ENCODE data around the gene RELL1.
A peak's percentile ranks its signal among the peaks of the same experiment; 100 is the strongest.

RELL1 gene

DNA sequence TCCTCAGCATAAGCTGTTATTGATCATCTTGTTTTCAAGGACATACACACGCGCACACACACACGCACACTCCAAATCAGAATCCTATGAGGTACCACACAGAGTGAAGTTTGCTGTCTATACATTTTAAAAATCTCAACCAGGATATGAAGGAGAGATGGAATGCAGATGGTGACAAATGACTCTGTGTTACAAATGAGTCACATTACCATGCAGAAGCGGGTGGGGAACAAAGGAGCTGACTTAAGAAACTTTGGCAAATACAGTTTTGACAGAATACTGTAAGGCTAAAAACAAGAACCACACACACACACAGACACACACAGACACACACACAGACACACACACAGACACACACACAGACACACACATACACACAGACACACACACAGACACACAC, 81.7 kb downstream of the RELL1 start:
- POLR2A ChIA-PET = no interaction called here
- no peak for DNase-seq (ENCODE audit: extremely low spot score)
- CTCF ChIA-PET = interaction anchor here (1.1 to 7.5 kb wide), 7 partner anchors 10 to 431 kb away, joined by 3 to 88 read pairs (median 19); no protein-coding TSS in a partner anchor
- TF ChIP-seq, protein P1, sequence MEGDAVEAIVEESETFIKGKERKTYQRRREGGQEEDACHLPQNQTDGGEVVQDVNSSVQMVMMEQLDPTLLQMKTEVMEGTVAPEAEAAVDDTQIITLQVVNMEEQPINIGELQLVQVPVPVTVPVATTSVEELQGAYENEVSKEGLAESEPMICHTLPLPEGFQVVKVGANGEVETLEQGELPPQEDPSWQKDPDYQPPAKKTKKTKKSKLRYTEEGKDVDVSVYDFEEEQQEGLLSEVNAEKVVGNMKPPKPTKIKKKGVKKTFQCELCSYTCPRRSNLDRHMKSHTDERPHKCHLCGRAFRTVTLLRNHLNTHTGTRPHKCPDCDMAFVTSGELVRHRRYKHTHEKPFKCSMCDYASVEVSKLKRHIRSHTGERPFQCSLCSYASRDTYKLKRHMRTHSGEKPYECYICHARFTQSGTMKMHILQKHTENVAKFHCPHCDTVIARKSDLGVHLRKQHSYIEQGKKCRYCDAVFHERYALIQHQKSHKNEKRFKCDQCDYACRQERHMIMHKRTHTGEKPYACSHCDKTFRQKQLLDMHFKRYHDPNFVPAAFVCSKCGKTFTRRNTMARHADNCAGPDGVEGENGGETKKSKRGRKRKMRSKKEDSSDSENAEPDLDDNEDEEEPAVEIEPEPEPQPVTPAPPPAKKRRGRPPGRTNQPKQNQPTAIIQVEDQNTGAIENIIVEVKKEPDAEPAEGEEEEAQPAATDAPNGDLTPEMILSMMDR (IDR thresholded peaks at IDR 0.05; ENCODE audit: control extremely low read depth, extremely low read depth, low read depth, missing control alignments) = no peak

DNA sequence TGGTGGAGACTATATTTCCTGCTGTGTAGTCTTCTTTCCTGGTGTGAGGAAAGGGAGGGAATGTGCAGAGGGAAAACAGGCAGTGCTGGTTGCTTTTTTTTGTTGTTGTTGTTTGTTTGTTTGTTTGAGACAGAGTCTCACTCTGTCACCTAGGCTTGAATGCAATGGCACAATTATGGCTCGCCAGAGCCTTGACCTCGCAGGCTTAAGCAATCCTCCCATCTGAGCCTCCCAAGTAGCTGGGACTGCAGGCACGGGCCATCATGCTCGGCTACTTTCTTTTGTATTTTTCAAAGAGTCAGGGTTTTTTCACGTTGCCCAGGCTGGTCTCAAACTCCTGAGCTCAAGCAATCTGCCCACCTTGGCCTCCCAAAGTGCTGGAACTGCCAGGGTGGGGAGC, 82.5 kb downstream of the RELL1 start:
- CTCF ChIA-PET = interaction anchor here (0.8 to 7.5 kb wide), 27 partner anchors 10 to 434 kb away, joined by 3 to 88 read pairs (median 6); no protein-coding TSS in a partner anchor
- TF ChIP-seq, protein P1 (IDR thresholded peaks at IDR 0.05; ENCODE audit: control extremely low read depth, extremely low read depth, low read depth, missing control alignments) = no peak

DNA sequence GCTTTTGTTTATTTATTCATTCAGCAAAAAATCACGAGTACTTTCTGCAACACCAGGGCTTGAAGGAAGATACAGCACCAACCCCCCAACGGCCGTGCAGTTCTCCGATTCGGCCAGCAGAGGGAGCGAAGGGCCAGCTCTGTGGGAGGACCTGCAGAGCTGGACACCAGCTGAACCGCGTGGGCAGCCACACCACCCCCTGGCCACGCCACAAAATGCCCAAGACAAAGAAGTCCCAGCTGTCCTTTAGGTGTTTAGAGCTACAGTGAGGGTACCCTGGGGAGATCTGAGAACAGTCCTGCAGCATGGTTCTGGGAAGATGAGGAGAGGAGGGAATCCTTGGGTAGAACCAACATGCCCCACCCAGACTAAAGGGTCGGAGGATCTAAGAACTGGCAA, 83.1 kb downstream of the RELL1 start:
- CTCF ChIA-PET = interaction anchor here (0.8 to 7.5 kb wide), 38 partner anchors 9 to 435 kb away, joined by 3 to 88 read pairs (median 5); no protein-coding TSS in a partner anchor
- POLR2A ChIA-PET = interaction anchor here (0.6 kb wide), 1 partner anchor 48 kb away, joined by 6 read pairs; no protein-coding TSS in a partner anchor
- DNase-seq (ENCODE audit: extremely low spot score) = peak; percentile 84
- TF ChIP-seq, protein P1 (IDR thresholded peaks at IDR 0.05; ENCODE audit: control extremely low read depth, extremely low read depth, low read depth, missing control alignments) = peak; percentile 93

More for the DNA sequence above, 82.5 kb downstream of the RELL1 start:
- no peak for DNase-seq (ENCODE audit: extremely low spot score)
- POLR2A ChIA-PET = no interaction called here

DNA sequence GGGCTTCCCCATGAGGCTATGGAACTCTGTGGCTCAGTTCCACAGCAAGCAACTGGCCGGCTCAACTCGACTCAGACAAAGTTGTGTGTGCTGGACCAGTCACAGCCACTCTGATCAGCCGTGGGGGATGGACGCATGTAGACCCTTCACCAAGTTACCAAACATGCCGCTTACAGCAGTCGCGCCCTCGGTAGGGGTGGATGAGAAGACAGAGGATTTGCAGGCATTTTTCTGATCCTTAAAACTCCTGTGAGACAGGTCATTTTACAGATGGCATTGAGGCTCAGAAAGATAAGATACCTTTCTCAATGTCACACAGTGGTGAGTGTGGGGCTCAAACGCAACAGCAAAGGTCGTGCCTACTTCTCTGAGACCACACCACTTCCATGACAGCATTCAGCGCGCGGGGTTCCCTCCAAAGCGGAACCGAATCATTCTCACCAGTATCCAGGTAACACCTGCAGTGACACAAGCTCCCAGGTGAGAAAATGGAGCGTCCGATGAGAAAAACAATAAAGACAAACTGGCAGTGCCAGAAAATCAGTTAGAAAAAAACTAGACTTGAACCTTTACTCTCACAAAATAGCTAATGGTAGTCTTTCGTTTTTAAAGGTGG, 83.6 kb downstream of the RELL1 start:
- no peak for DNase-seq (ENCODE audit: extremely low spot score)
- POLR2A ChIA-PET = no interaction called here
- TF ChIP-seq, protein P1 (IDR thresholded peaks at IDR 0.05; ENCODE audit: control extremely low read depth, extremely low read depth, low read depth, missing control alignments) = peak; percentile 14
- CTCF ChIA-PET = interaction anchor here (0.8 to 7.5 kb wide), 40 partner anchors 8 to 435 kb away, joined by 3 to 88 read pairs (median 5); a partner anchor contains a TSS

DNA sequence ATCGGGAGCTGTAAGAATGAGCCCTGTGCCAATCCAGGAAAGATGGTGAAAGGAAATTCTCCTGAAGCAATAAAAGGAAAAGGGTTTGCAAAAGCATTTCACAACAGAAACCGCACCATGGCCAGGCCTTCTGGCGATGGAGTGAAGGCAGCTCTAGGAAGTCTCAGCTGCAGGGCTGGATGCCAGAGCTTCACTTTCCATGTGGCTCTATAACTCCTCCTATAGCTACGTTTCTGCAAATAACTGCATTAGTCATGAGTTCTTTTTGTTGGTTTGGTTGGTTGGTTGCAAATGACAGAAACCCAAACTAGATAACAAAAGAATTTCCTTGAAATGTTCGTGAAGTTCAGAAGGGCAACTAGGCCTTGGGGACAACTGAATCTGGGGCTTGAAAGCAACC, 84.6 kb downstream of the RELL1 start:
- DNase-seq (ENCODE audit: extremely low spot score) = no peak
- ChIA-PET CTCF (interaction anchor here (1.2 to 7.5 kb wide), 13 partner anchors 7 to 434 kb away, joined by 4 to 88 read pairs (median 15); a partner anchor contains a TSS), POLR2A (no interaction called here)
- TF ChIP-seq, protein P1 (IDR thresholded peaks at IDR 0.05; ENCODE audit: control extremely low read depth, extremely low read depth, low read depth, missing control alignments) = no peak

DNA sequence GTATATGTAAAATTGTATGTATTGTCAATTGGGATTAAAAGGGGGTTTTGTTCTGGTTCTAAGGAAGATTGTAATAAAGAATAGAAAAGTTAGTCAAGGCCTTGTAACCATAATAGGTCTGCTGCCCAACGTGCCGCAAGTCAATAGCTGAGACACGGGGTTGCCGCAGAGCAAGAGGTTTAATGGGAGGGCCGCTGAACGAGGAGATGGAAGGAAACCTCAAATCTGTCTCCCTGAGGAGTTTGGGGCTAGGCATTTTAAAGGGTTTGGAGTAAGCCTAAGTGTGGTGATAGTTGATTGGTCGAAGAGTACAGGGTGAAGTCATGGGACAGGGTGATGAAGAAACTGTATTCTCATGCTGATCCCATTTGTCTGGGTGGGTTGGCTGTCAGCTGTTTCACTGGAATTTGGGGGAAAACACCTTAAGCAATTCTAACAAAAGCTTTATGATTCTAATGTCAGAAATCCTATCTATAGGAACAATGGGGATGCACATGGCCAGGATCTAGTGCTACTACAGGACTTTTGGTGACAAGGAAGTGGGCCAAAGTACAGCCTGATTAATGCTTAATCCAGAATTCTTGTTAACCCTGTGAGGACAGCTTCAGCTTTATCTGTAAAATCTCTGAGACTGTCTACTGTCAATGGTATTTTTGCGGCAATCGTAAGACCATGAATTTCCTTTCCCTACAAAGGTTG, 86.9 kb downstream of the RELL1 start:
- CTCF ChIA-PET = interaction anchor here (0.9 to 7.5 kb wide), 4 partner anchors 11 to 436 kb away, joined by 3 to 88 read pairs (median 3); no protein-coding TSS in a partner anchor
- POLR2A ChIA-PET = no interaction called here
- TF ChIP-seq, protein P1 (IDR thresholded peaks at IDR 0.05; ENCODE audit: control extremely low read depth, extremely low read depth, low read depth, missing control alignments) = no peak
- DNase-seq (ENCODE audit: extremely low spot score) = no peak
